HEK293 (cell line): ENCODE results near the gene ADCK2.

ENCODE experiments used
- CTCF ChIA-PET: fragments of 350-600 bp; formaldehyde crosslinking; extraction: SDS; loops from one replicate; lab custom pipeline; 2021; ENCODE audit warnings: antibody characterized with exemption; lab: Yijun Ruan, JAX
- POLR2A ChIA-PET: fragments of 300-600 bp; formaldehyde crosslinking; extraction: SDS; loops from one replicate; lab custom pipeline; 2020; ENCODE audit warnings: antibody characterized with exemption, inconsistent platforms; lab: Yijun Ruan, JAX
- H3K27ac ChIP-seq: fragments of 200-500 bp; sonication (Bioruptor generic); 2 replicates; pipeline ENCODE4 v1.5.1; 2014; ENCODE audit warnings: low read depth, low read length, control low read depth, inconsistent platforms; ENCODE audit errors: extremely low read depth
- H3K36me3 ChIP-seq, 2 experiments: fragments of 200-500 bp in 1 of 2; sonication (Bioruptor generic) in 1 of 2; 1 replicate in 1 of 2; 2 replicates in 1 of 2; pipeline ENCODE4 v1.5.1; 2014 to 2017; ENCODE audit warnings: inconsistent platforms in 2 of 2, low read length in 2 of 2; ENCODE audit not compliant: control insufficient read depth in 2 of 2, insufficient read depth in 1 of 2
- H3K4me1 ChIP-seq: fragments of 200-500 bp; sonication (Bioruptor generic); 2 replicates; pipeline ENCODE4 v1.5.1; 2014; ENCODE audit warnings: mild to moderate bottlenecking, low read length, inconsistent platforms; ENCODE audit not compliant: control insufficient read depth, insufficient read depth
- H3K4me3 ChIP-seq: 2 replicates; pipeline ENCODE4 v1.5.1; 2011; ENCODE audit warnings: low read depth, mild to moderate bottlenecking, control low read depth, low read length, moderate library complexity
- H3K9me3 ChIP-seq: fragments of 200-500 bp; sonication (Bioruptor generic); 2 replicates; pipeline ENCODE4 v1.5.1; 2014; ENCODE audit warnings: low read depth, low read length, inconsistent platforms; ENCODE audit not compliant: control insufficient read depth, insufficient read depth
- BCL11A ChIP-seq: fragments of 450-650 bp; formaldehyde crosslinking; IDR thresholded peaks from 2 replicates; pipeline ENCODE4 v1.5.1; 2016; ENCODE audit warnings: low read depth, missing biosample characterization, missing genetic modification characterization
- CTCF ChIP-seq: fragments of 450-650 bp; formaldehyde crosslinking; IDR thresholded peaks from 2 replicates; pipeline ENCODE4 v1.5.1; 2016; ENCODE audit warnings: missing biosample characterization, missing genetic modification characterization
- FEZF1 ChIP-seq: fragments of 450-650 bp; formaldehyde crosslinking; IDR thresholded peaks from 2 replicates; pipeline ENCODE4 v1.5.1; 2016; ENCODE audit warnings: missing biosample characterization, missing genetic modification characterization
- GLI2 ChIP-seq: fragments of 450-650 bp; formaldehyde crosslinking; IDR thresholded peaks from 2 replicates; pipeline ENCODE4; 2017; ENCODE audit warnings: missing biosample characterization, missing genetic modification characterization, low read depth, borderline replicate concordance
- HIC1 ChIP-seq: fragments of 450-650 bp; formaldehyde crosslinking; IDR thresholded peaks from 2 replicates; pipeline ENCODE4 v1.5.1; 2016; ENCODE audit warnings: missing biosample characterization, missing genetic modification characterization
- HOXD13 ChIP-seq: sonication (generic); formaldehyde crosslinking; IDR thresholded peaks from 2 replicates; pipeline ENCODE4 v1.8.0; 2022; ENCODE audit warnings: missing genetic modification reagents, borderline replicate concordance
- OVOL3 ChIP-seq: fragments of 450-650 bp; formaldehyde crosslinking; IDR thresholded peaks from 2 replicates; pipeline ENCODE4 v1.5.1; 2016; ENCODE audit warnings: missing biosample characterization, missing genetic modification characterization
- PRDM10 ChIP-seq: fragments of 450-650 bp; formaldehyde crosslinking; IDR thresholded peaks from 2 replicates; pipeline ENCODE4 v1.5.1; 2016; ENCODE audit warnings: missing biosample characterization, missing genetic modification characterization
- REPIN1 ChIP-seq: fragments of 450-650 bp; formaldehyde crosslinking; IDR thresholded peaks from 2 replicates; pipeline ENCODE4 v1.5.1; 2017; ENCODE audit warnings: missing biosample characterization, missing genetic modification characterization, low read depth
- SCRT1 ChIP-seq: fragments of 450-650 bp; formaldehyde crosslinking; IDR thresholded peaks from 2 replicates; pipeline ENCODE4 v1.5.1; 2016; ENCODE audit warnings: missing biosample characterization, missing genetic modification characterization, borderline replicate concordance
- SCRT2 ChIP-seq: fragments of 450-650 bp; formaldehyde crosslinking; IDR thresholded peaks from 2 replicates; pipeline ENCODE4 v1.5.1; 2016; ENCODE audit warnings: missing biosample characterization, missing genetic modification characterization
- SP2 ChIP-seq: fragments of 450-650 bp; formaldehyde crosslinking; IDR thresholded peaks from 2 replicates; pipeline ENCODE4 v1.5.1; 2016; ENCODE audit warnings: missing biosample characterization, missing genetic modification characterization
- ZBTB7A ChIP-seq: fragments of 450-650 bp; formaldehyde crosslinking; IDR thresholded peaks from 2 replicates; pipeline ENCODE4 v1.5.1; 2016; ENCODE audit warnings: low read depth, missing biosample characterization, missing genetic modification characterization
- ZFP3 ChIP-seq: fragments of 450-650 bp; formaldehyde crosslinking; IDR thresholded peaks from 2 replicates; pipeline ENCODE4 v1.5.1; 2016; ENCODE audit warnings: low read depth, missing biosample characterization, missing genetic modification characterization
- ZNF18 ChIP-seq: fragments of 450-650 bp; formaldehyde crosslinking; IDR thresholded peaks from 2 replicates; pipeline ENCODE4 v1.5.1; 2016; ENCODE audit warnings: missing biosample characterization, missing genetic modification characterization
- ZNF23 ChIP-seq: fragments of 450-650 bp; formaldehyde crosslinking; IDR thresholded peaks from 2 replicates; pipeline ENCODE4 v1.5.1; 2016; ENCODE audit warnings: missing biosample characterization, missing genetic modification characterization, borderline replicate concordance
- ZNF274 ChIP-seq, 2 experiments: fragments of 200-500 bp in 1 of 2; fragments of 450-650 bp in 1 of 2; sonication (Bioruptor generic) in 1 of 2; formaldehyde crosslinking in 1 of 2; IDR thresholded peaks; 2 replicates each; pipeline versions ENCODE4 v1.5.1 to v1.6.1; 2014 to 2016; ENCODE audit warnings: borderline replicate concordance in 1 of 2, inconsistent platforms in 1 of 2, low read length in 1 of 2, missing biosample characterization in 1 of 2, missing genetic modification characterization in 1 of 2
- ZNF558 ChIP-seq: fragments of 450-650 bp; formaldehyde crosslinking; IDR thresholded peaks from 2 replicates; pipeline ENCODE4 v1.5.1; 2016; ENCODE audit warnings: missing biosample characterization, missing genetic modification characterization
- ZNF560 ChIP-seq: fragments of 450-650 bp; formaldehyde crosslinking; IDR thresholded peaks from 2 replicates; pipeline ENCODE4 v1.5.1; 2017; ENCODE audit warnings: missing biosample characterization, missing genetic modification characterization, borderline replicate concordance
- ZNF561 ChIP-seq: fragments of 450-650 bp; IDR thresholded peaks from 2 replicates; pipeline ENCODE4 v1.5.1; 2018; ENCODE audit warnings: missing biosample characterization, missing genetic modification characterization, borderline replicate concordance
- ZNF791 ChIP-seq: fragments of 450-650 bp; formaldehyde crosslinking; IDR thresholded peaks from 2 replicates; pipeline ENCODE4 v1.5.1; 2016; ENCODE audit warnings: missing biosample characterization, missing genetic modification characterization

The ADCK2 gene

GRCh38 chr7:140673774-140674155 is 1.0 kb downstream of the ADCK2 start (continued):
- TF ChIP-seq SP2 (tag by site-specific recombination) (no peak), GLI2 (tag by site-specific recombination) (no peak), BCL11A (no peak), ZNF561 (tag by site-specific recombination) (0 out of 2 replicates have a peak, but pooled peaks have one; percentile 4), ZNF558 (no peak)

GRCh38 chr7:140674356-140674800 is 1.6 kb downstream of the ADCK2 start:
- H3K27ac ChIP-seq, result no peak overlapping the region
- peak overlapping the region; percentile 5; the same call in 1 of the 2 replicates for H3K4me3 ChIP-seq
- H3K36me3 ChIP-seq, result peaks cover 0 to 41% of the 10 kb centered on the region in 2 experiments; a peak in 2 of 3 replicates
- ChIA-PET CTCF (interaction anchor here (0.6 to 1.6 kb wide), 11 partner anchors 10 to 978 kb away, joined by 3 to 7 read pairs (median 5); no protein-coding TSS in a partner anchor), POLR2A (interaction anchor here (0.9 to 2.1 kb wide), 4 partner anchors 12 to 341 kb away, joined by 3 to 6 read pairs (median 4); partner anchors contain the start of gene MRPS33)
- H3K9me3 ChIP-seq, result no peaks in the 10 kb centered on the region
- TF ChIP-seq ZNF23 (no peak), ZNF18 (tag by site-specific recombination) (peak; percentile 58; the same call in 1 of the 2 replicates), SCRT1 (tag by site-specific recombination) (peak; percentile 96), GLI2 (tag by site-specific recombination) (no peak), PRDM10 (peak; percentile 27; the same call in 1 of the 2 replicates), SCRT2 (tag by site-specific recombination) (peak; percentile 98)
- TF ChIP-seq, all 188 proteins: peak for 4
- H3K4me1 ChIP-seq, result no peaks in the 10 kb centered on the region

- Histone ChIP-seq H3K4me1 (no peaks in the 10 kb centered on the region), H3K27ac (no peak overlapping the region), H3K36me3 (peaks cover 0 to 48% of the 10 kb centered on the region in 2 experiments; a peak in 2 of 3 replicates), H3K9me3 (no peaks in the 10 kb centered on the region), H3K4me3 (no peak overlapping the region)
- POLR2A ChIA-PET, result interaction anchor here (0.6 to 2.1 kb wide), 4 partner anchors 11 to 35 kb away, joined by 3 to 6 read pairs (median 4); partner anchors contain the start of genes DENND2A and NDUFB2
- CTCF ChIA-PET, result interaction anchor here (0.6 to 1.7 kb wide), 18 partner anchors 9 to 977 kb away, joined by 3 to 7 read pairs (median 5); no protein-coding TSS in a partner anchor
- no peak for TF ChIP-seq ZBTB7A
- no peak for TF ChIP-seq ZFP3 (tag by site-specific recombination)
- TF ChIP-seq HIC1 (tag by site-specific recombination), result no peak
- peak; percentile 41; the same call in 1 of the 2 replicates for TF ChIP-seq FEZF1 (tag by site-specific recombination)
- no peak for TF ChIP-seq ZNF791
- TF ChIP-seq CTCF (tag by site-specific recombination), result peak; percentile 67
- TF ChIP-seq HOXD13 (CRISPR knock-in tag), result no peak
- TF ChIP-seq OVOL3, result no peak
- no peak for TF ChIP-seq REPIN1 (tag by site-specific recombination)
- no peak for TF ChIP-seq ZNF274 (IDR thresholded peaks at IDR 0.05; ENCODE audit: low read length)
- TF ChIP-seq ZNF274 (tag by site-specific recombination; IDR thresholded peaks at IDR 0.05; ENCODE audit: borderline replicate concordance), result no peak
- TF ChIP-seq ZNF560 (tag by site-specific recombination), result no peak
Observed at GRCh38 chr7:140674899-140675701, 2.4 kb downstream of the ADCK2 start.
